ENCODE data around the gene MECR. TPM values are rescaled to one million over a fixed set of nuclear protein-coding genes. Genes with fewer than 3 reads are reported as not detected.

MECR gene
- total and polyA plus RNA-seq, 10 of the 15 experiments (the other 5 are each of a cell fraction or from before 2014, with no cell fraction given): 7.6 to 66.3 (median 38.7) TPM

DNA sequence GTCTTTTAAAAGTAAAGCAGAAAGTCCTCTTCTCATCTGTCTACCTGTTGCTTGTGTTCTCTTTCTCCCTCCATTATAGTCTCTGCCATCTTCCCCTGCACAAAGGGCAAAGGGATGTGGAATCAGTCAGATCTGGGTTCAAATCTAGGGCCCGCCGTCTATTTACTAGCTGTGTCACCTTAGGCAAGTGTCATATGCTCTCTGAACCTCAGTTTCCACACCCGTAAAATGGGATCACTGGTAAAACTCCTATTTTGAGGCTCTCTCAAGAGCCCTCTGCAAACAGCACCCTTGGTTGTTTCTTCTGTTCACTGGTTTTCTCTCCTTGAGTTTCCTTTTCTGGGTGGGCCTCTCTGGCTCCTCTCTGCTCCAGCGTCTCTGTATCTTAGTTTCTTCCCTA is 3.0 kb upstream of the MECR start:
- ChIA-PET POLR2A (interaction anchor here (0.6 to 0.7 kb wide), 2 partner anchors 107 to 278 kb away, joined by 3 to 4 read pairs; no protein-coding TSS in a partner anchor), CTCF (no interaction called here)

More for the DNA sequence above, 3.0 kb upstream of the MECR start:
- no peak for DNase-seq (ENCODE audit: low read depth, low spot score)
- WGBS (ENCODE audit: insufficient coverage, insufficient replicate concordance, low lambda C conversion rate, missing lambda C conversion rate): 30% methylated on average over 4 of the region's 4 CpGs
- TF ChIP-seq CHD2 (IDR thresholded peaks at IDR 0.05; ENCODE audit: borderline replicate concordance, low read depth, low read length): no peak
- no peak for TF ChIP-seq BHLHE40 (IDR thresholded peaks at IDR 0.05; ENCODE audit: borderline replicate concordance in 1 of 2, low read depth in 2 of 2, low read length in 1 of 2)
- TF ChIP-seq, protein P1, sequence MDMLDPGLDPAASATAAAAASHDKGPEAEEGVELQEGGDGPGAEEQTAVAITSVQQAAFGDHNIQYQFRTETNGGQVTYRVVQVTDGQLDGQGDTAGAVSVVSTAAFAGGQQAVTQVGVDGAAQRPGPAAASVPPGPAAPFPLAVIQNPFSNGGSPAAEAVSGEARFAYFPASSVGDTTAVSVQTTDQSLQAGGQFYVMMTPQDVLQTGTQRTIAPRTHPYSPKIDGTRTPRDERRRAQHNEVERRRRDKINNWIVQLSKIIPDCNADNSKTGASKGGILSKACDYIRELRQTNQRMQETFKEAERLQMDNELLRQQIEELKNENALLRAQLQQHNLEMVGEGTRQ (IDR thresholded peaks at IDR 0.05; ENCODE audit: borderline replicate concordance, low read depth, low read length): no peak
- TF ChIP-seq BRCA1 (IDR thresholded peaks at IDR 0.05; ENCODE audit: low read depth, low read length): no peak
- TF ChIP-seq ZBED1 (IDR thresholded peaks at IDR 0.05; ENCODE audit: borderline replicate concordance): no peak
- TF ChIP-seq, protein P2, sequence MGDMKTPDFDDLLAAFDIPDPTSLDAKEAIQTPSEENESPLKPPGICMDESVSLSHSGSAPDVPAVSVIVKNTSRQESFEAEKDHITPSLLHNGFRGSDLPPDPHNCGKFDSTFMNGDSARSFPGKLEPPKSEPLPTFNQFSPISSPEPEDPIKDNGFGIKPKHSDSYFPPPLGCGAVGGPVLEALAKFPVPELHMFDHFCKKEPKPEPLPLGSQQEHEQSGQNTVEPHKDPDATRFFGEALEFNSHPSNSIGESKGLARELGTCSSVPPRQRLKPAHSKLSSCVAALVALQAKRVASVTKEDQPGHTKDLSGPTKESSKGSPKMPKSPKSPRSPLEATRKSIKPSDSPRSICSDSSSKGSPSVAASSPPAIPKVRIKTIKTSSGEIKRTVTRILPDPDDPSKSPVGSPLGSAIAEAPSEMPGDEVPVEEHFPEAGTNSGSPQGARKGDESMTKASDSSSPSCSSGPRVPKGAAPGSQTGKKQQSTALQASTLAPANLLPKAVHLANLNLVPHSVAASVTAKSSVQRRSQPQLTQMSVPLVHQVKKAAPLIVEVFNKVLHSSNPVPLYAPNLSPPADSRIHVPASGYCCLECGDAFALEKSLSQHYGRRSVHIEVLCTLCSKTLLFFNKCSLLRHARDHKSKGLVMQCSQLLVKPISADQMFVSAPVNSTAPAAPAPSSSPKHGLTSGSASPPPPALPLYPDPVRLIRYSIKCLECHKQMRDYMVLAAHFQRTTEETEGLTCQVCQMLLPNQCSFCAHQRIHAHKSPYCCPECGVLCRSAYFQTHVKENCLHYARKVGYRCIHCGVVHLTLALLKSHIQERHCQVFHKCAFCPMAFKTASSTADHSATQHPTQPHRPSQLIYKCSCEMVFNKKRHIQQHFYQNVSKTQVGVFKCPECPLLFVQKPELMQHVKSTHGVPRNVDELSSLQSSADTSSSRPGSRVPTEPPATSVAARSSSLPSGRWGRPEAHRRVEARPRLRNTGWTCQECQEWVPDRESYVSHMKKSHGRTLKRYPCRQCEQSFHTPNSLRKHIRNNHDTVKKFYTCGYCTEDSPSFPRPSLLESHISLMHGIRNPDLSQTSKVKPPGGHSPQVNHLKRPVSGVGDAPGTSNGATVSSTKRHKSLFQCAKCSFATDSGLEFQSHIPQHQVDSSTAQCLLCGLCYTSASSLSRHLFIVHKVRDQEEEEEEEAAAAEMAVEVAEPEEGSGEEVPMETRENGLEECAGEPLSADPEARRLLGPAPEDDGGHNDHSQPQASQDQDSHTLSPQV (IDR thresholded peaks at IDR 0.05): no peak
- TF ChIP-seq, protein P3, sequence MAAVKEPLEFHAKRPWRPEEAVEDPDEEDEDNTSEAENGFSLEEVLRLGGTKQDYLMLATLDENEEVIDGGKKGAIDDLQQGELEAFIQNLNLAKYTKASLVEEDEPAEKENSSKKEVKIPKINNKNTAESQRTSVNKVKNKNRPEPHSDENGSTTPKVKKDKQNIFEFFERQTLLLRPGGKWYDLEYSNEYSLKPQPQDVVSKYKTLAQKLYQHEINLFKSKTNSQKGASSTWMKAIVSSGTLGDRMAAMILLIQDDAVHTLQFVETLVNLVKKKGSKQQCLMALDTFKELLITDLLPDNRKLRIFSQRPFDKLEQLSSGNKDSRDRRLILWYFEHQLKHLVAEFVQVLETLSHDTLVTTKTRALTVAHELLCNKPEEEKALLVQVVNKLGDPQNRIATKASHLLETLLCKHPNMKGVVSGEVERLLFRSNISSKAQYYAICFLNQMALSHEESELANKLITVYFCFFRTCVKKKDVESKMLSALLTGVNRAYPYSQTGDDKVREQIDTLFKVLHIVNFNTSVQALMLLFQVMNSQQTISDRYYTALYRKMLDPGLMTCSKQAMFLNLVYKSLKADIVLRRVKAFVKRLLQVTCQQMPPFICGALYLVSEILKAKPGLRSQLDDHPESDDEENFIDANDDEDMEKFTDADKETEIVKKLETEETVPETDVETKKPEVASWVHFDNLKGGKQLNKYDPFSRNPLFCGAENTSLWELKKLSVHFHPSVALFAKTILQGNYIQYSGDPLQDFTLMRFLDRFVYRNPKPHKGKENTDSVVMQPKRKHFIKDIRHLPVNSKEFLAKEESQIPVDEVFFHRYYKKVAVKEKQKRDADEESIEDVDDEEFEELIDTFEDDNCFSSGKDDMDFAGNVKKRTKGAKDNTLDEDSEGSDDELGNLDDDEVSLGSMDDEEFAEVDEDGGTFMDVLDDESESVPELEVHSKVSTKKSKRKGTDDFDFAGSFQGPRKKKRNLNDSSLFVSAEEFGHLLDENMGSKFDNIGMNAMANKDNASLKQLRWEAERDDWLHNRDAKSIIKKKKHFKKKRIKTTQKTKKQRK (IDR thresholded peaks at IDR 0.05; ENCODE audit: low read depth, low read length): no peak
- TF ChIP-seq NFIC (IDR thresholded peaks at IDR 0.05; ENCODE audit: low read depth, low read length): no peak
- H3K4me3 ChIP-seq: no peak overlapping the region
- H3K4me2 ChIP-seq (ENCODE audit: control insufficient read depth, insufficient read depth): no peak overlapping the region
- H2AFZ ChIP-seq (ENCODE audit: control insufficient read depth, low read depth, low read length): no peak overlapping the region
- intact Hi-C loops (cut with micrococcal nuclease; ENCODE audit: unreplicated experiment): no loop called here
- ChIA-PET RAD21 (ENCODE audit: unreplicated experiment) (no interaction called here), SMC1A (ENCODE audit: uncharacterized antibody, unreplicated experiment) (interaction anchor here (0.6 kb wide), 1 partner anchor 462 kb away, joined by 3 read pairs; no protein-coding TSS in a partner anchor)
- in situ Hi-C loops (cut with MboI): loop anchor here (10.0 kb wide), 1 partner anchor 1681 kb away; no protein-coding TSS in a partner anchor
- BruUV-seq (replicated peaks): no TSS peak
- no peaks in the 10 kb centered on the region for H3K9me3 ChIP-seq (replicated peaks; ENCODE audit: control insufficient read depth, insufficient read depth, low read length)
- FAIRE-seq: no peak
- H3K36me3 ChIP-seq (ENCODE audit: control insufficient read depth in 2 of 2, insufficient read depth in 2 of 2, low read length in 1 of 2): no peaks in the 10 kb centered on the region
- H3K4me1 ChIP-seq (ENCODE audit: control insufficient read depth, insufficient read depth, low read length): peaks cover 12% of the 10 kb centered on the region
- peaks cover 10 to 17% of the 10 kb centered on the region in 2 experiments for H3K27me3 ChIP-seq (replicated peaks in 1 of 2; ENCODE audit: control insufficient read depth in 2 of 2, insufficient read depth in 2 of 2, low read length in 1 of 2)
- peaks cover 11% of the 10 kb centered on the region for H3K79me2 ChIP-seq (ENCODE audit: control insufficient read depth, insufficient read depth, low read length)
- H3K27ac ChIP-seq (ENCODE audit: control insufficient read depth, insufficient read depth): no peak overlapping the region
- ATAC-seq: no peak
- no peaks in the 10 kb centered on the region for H4K20me1 ChIP-seq (ENCODE audit: control insufficient read depth, insufficient read depth)
- no peak overlapping the region for H3K9ac ChIP-seq (ENCODE audit: control insufficient read depth, insufficient read depth, low read length)
